Neural progenitor cell (in vitro differentiated cells): Measurements from ENCODE around the gene ADTRP. TPM values are rescaled to one million over a fixed set of nuclear protein-coding genes. Genes with fewer than 3 reads are reported as not detected.
A peak's percentile ranks its signal among the peaks of the same experiment; 100 is the strongest.

Experiments used
- DNase-seq: peaks from one replicate; pipeline ENCODE4 v3.0.0-alpha.2; 2016; ENCODE audit warnings: low spot score
- H2AFZ ChIP-seq: fragments of 200-600 bp; sonication (generic); replicated peaks from 2 replicates; pipeline ENCODE4 v1.6.1; 2016; ENCODE audit warnings: antibody characterized with exemption
- H3F3A ChIP-seq: fragments of 200-600 bp; sonication (generic); 2 replicates; pipeline ENCODE4 v1.6.1; 2016; ENCODE audit warnings: antibody characterized with exemption, low read depth
- H3K27ac ChIP-seq: fragments of 200-600 bp; sonication (generic); 2 replicates; pipeline ENCODE4 v1.5.1; 2016; ENCODE audit warnings: mild to moderate bottlenecking
- H3K27me3 ChIP-seq: fragments of 200-600 bp; sonication (generic); 2 replicates; pipeline ENCODE4 v1.6.1; 2016; ENCODE audit warnings: mild to moderate bottlenecking, moderate library complexity
- H3K36me3 ChIP-seq: fragments of 200-600 bp; sonication (generic); 2 replicates; pipeline ENCODE4 v1.5.1; 2016
- H3K4me1 ChIP-seq: fragments of 200-600 bp; sonication (generic); 2 replicates; pipeline ENCODE4 v1.6.1; 2016; ENCODE audit warnings: mixed run types
- H3K4me2 ChIP-seq: fragments of 200-600 bp; sonication (generic); 2 replicates; pipeline ENCODE4 v1.6.1; 2016
- H3K4me3 ChIP-seq: fragments of 200-600 bp; sonication (generic); 2 replicates; pipeline ENCODE4 v1.5.1; 2016
- H3K79me2 ChIP-seq: fragments of 200-600 bp; sonication (generic); 2 replicates; pipeline ENCODE4 v1.6.1; 2016; ENCODE audit warnings: low read depth
- H3K9ac ChIP-seq: fragments of 200-600 bp; sonication (generic); 2 replicates; pipeline ENCODE4 v1.6.1; 2016
- H3K9me3 ChIP-seq: fragments of 200-600 bp; sonication (generic); 2 replicates; pipeline ENCODE4 v1.5.1; 2016; ENCODE audit warnings: low read depth
- H4K20me1 ChIP-seq: fragments of 200-600 bp; sonication (generic); 2 replicates; pipeline ENCODE4 v1.6.1; 2016; ENCODE audit warnings: low read depth
- H3K27ac Mint-ChIP-seq: 3 replicates; pipeline ENCODE4 v1.8.0; 2021; ENCODE audit warnings: mixed read lengths
- H3K27me3 Mint-ChIP-seq: 2 replicates; pipeline ENCODE4 v1.8.0; 2022; ENCODE audit warnings: low read depth, mild to moderate bottlenecking, inconsistent platforms, moderate library complexity, mixed read lengths; ENCODE audit not compliant: insufficient read depth
- H3K36me3 Mint-ChIP-seq: 3 replicates; pipeline ENCODE4 v1.8.0; 2021; ENCODE audit warnings: mixed read lengths
- H3K4me1 Mint-ChIP-seq: 3 replicates; pipeline ENCODE4 v1.8.0; 2021; ENCODE audit warnings: mixed read lengths
- H3K4me3 Mint-ChIP-seq: 3 replicates; pipeline ENCODE4 v1.8.0; 2021; ENCODE audit warnings: mild to moderate bottlenecking, moderate library complexity, mixed read lengths
- H3K9me3 Mint-ChIP-seq: 3 replicates; pipeline ENCODE4 v1.8.0; 2020; ENCODE audit warnings: mixed read lengths
- CTCF ChIP-seq: fragments of 200-600 bp; sonication (generic); IDR thresholded peaks from 2 replicates; pipeline ENCODE4 v1.5.1; 2017; ENCODE audit warnings: antibody characterized with exemption, mild to moderate bottlenecking
- EZH2 ChIP-seq: fragments of 200-600 bp; sonication (generic); IDR thresholded peaks from 2 replicates; pipeline ENCODE4 v1.6.1; 2017; ENCODE audit warnings: antibody characterized with exemption, mild to moderate bottlenecking, moderate library complexity
- EZH2phosphoT487 ChIP-seq: fragments of 200-600 bp; sonication (generic); IDR thresholded peaks from 2 replicates; pipeline ENCODE4 v1.6.1; 2017; ENCODE audit warnings: antibody characterized with exemption
- total RNA-seq: library from RNA; depleted of rRNA; stranded (reverse); fragments of >200 nt; gene quantifications from 2 replicates; pipeline ENCODE4 v1.2.3, GENCODE V29; 2015; ENCODE audit warnings: low replicate concordance

Gene ADTRP
- total RNA-seq, 1 donor from 2014 or later: not detected

- Histone ChIP-seq H3K4me2 (peak overlapping the region; percentile 48), H3K27ac (no peak overlapping the region), H2AFZ (no peak overlapping the region), H3K79me2 (no peaks in the 10 kb centered on the region), H3K4me1 (peaks cover 19% of the 10 kb centered on the region), H3F3A (no peaks in the 10 kb centered on the region), H3K36me3 (no peaks in the 10 kb centered on the region), H3K9me3 (no peaks in the 10 kb centered on the region), H3K9ac (no peak overlapping the region), H3K4me3 (no peak overlapping the region), H3K27me3 (no peaks in the 10 kb centered on the region), H4K20me1 (no peaks in the 10 kb centered on the region)
- peak; percentile 32 for DNase-seq
- Mint-ChIP-seq H3K27me3 (peaks cover 2% of the 10 kb centered on the region), H3K4me3 (no peak overlapping the region), H3K9me3 (peaks cover 3% of the 10 kb centered on the region), H3K27ac (peak overlapping the region; percentile 64), H3K36me3 (peaks cover 2% of the 10 kb centered on the region), H3K4me1 (peaks cover 26% of the 10 kb centered on the region)
- TF ChIP-seq EZH2: no peak
- TF ChIP-seq EZH2phosphoT487: no peak
- no peak for TF ChIP-seq CTCF
These were observed 14.9 kb downstream of the ADTRP start for GRCh38 chr6:11763460-11764249.

GRCh38 chr6:11762794-11763459, 15.7 kb downstream of the ADTRP start:
- no peaks in the 10 kb centered on the region for H3F3A ChIP-seq
- H2AFZ ChIP-seq: peak overlapping the region; percentile 61
- H4K20me1 ChIP-seq: no peaks in the 10 kb centered on the region
- H3K36me3 ChIP-seq: no peaks in the 10 kb centered on the region
- Mint-ChIP-seq H3K4me3 (no peak overlapping the region), H3K36me3 (no peaks in the 10 kb centered on the region), H3K27me3 (no peaks in the 10 kb centered on the region), H3K4me1 (peaks cover 26% of the 10 kb centered on the region), H3K27ac (peak overlapping the region; percentile 14), H3K9me3 (peaks cover under 1% of the 10 kb centered on the region)
- H3K4me2 ChIP-seq: no peak overlapping the region
- H3K79me2 ChIP-seq: no peaks in the 10 kb centered on the region
- H3K4me1 ChIP-seq: peaks cover 19% of the 10 kb centered on the region
- H3K9me3 ChIP-seq: no peaks in the 10 kb centered on the region
- DNase-seq: no peak
- no peak overlapping the region for H3K4me3 ChIP-seq
- TF ChIP-seq CTCF (no peak), EZH2 (no peak), EZH2phosphoT487 (no peak)
- H3K27me3 ChIP-seq: no peaks in the 10 kb centered on the region
- no peak overlapping the region for H3K27ac ChIP-seq
- H3K9ac ChIP-seq: no peak overlapping the region

- Histone ChIP-seq H3K79me2 (no peaks in the 10 kb centered on the region), H3K9me3 (no peaks in the 10 kb centered on the region), H3K27ac (no peak overlapping the region), H2AFZ (no peak overlapping the region), H3K4me2 (no peak overlapping the region), H3K4me3 (no peak overlapping the region), H4K20me1 (no peaks in the 10 kb centered on the region), H3K36me3 (no peaks in the 10 kb centered on the region), H3K27me3 (no peaks in the 10 kb centered on the region), H3K9ac (no peak overlapping the region), H3F3A (no peaks in the 10 kb centered on the region), H3K4me1 (peaks cover 19% of the 10 kb centered on the region)
- no peak for TF ChIP-seq EZH2phosphoT487
- TF ChIP-seq EZH2: no peak
- no peak for TF ChIP-seq CTCF
- Mint-ChIP-seq H3K27me3 (no peaks in the 10 kb centered on the region), H3K9me3 (peaks cover 6% of the 10 kb centered on the region), H3K36me3 (no peaks in the 10 kb centered on the region), H3K4me1 (peaks cover 26% of the 10 kb centered on the region), H3K27ac (no peak overlapping the region), H3K4me3 (no peak overlapping the region)
- no peak for DNase-seq
These were observed 16.6 kb downstream of the ADTRP start for GRCh38 chr6:11761744-11762620.
